SK-N-SH (cell line): ENCODE data around the gene CCDC138.
A peak's percentile ranks its signal among the peaks of the same experiment; 100 is the strongest.

Experiments used
- CHD2 ChIP-seq: fragments of 150-350 bp; IDR thresholded peaks from 2 replicates; pipeline ENCODE4 v1.6.1; 2018; ENCODE audit warnings: low read length; ENCODE audit not compliant: partially characterized antibody
- MXI1 ChIP-seq: IDR thresholded peaks from 2 replicates; pipeline ENCODE4 v1.6.1; 2012; ENCODE audit warnings: mild to moderate bottlenecking, low read depth, low read length, improper control_type of control experiment
- POLR2AphosphoS5 ChIP-seq: IDR thresholded peaks from 2 replicates; pipeline ENCODE4 v1.6.1; 2012; ENCODE audit warnings: low read depth, low read length
- RAD21 ChIP-seq: IDR thresholded peaks from 2 replicates; pipeline ENCODE4 v1.6.1; 2012; ENCODE audit warnings: mild to moderate bottlenecking, low read length
- RFX5 ChIP-seq: IDR thresholded peaks from 2 replicates; pipeline ENCODE4 v1.6.1; 2012; ENCODE audit warnings: mild to moderate bottlenecking, improper control_type of control experiment, low read length
- SIN3A ChIP-seq: IDR thresholded peaks from 2 replicates; pipeline ENCODE4 v1.6.1; 2012; ENCODE audit warnings: low read depth, mild to moderate bottlenecking, low read length, moderate library complexity, borderline replicate concordance
- SMC3 ChIP-seq: IDR thresholded peaks from 2 replicates; pipeline ENCODE4 v1.6.1; 2012; ENCODE audit warnings: low read depth, low read length, improper control_type of control experiment
- TAF1 ChIP-seq: IDR thresholded peaks from 2 replicates; pipeline ENCODE4 v1.6.1; 2012; ENCODE audit warnings: low read depth, mild to moderate bottlenecking, low read length, moderate library complexity, borderline replicate concordance
- TF ChIP-seq, protein P1 (sequence below): IDR thresholded peaks from 2 replicates; pipeline ENCODE4 v1.6.1; 2012; ENCODE audit warnings: mild to moderate bottlenecking, low read depth, low read length, moderate library complexity
- TF ChIP-seq, protein P2 (sequence below): IDR thresholded peaks from 2 replicates; pipeline ENCODE4 v1.4.0; 2012; ENCODE audit warnings: low read depth, borderline replicate concordance
- TF ChIP-seq, protein P3 (sequence below): IDR thresholded peaks from 2 replicates; pipeline ENCODE4 v1.4.0; 2012; ENCODE audit warnings: low read depth, borderline replicate concordance
- TF ChIP-seq, protein P4 (sequence below): fragments of 200-600 bp; sonication (generic); IDR thresholded peaks from 2 replicates; pipeline ENCODE4 v1.6.1; 2017; ENCODE audit warnings: antibody characterized with exemption, mild to moderate bottlenecking, moderate library complexity

DNA sequence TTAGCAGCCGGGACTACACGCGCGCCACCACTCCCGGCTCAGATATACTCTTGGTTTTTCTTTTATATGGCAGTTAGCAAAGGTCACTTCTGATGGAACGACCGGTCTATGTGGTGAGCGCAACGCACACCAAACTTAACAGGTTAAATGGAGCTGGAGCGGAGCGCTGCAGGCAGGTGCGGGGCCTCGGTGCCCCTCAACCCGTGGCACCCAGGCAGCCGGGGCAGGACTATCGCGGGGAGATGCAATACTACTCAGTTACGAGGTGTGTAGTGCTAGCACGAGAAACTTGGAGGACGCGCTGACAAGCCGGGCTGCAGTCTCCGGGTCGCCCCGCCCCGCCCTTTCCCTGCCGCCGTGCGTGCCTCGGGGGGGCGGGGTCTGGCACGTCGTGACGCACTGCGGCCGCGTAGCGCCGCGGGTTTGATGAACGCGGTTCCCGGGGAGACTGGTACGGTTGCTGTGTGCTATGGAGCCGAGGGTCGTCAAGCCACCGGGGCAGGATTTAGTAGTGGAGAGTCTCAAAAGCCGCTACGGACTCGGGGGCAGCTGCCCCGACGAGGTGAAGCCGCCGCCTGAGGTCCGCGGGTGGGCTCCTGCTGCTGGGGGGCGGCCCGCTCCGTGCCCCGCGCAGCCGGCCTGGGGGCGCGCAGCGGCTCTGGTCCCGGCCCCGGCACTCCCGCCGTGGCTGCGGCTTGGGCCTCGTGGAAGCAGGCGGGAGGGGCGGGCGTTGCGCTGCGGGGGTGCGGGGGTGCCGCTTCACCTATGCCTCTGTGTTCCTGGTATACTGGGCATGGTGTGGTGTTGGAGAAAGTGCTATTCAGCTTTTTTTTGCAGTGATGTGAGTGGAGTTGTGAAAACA, at the start of gene CCDC138:
- TF ChIP-seq SMC3 (no peak), SIN3A (no peak; the same call in 1 of the 2 replicates), POLR2AphosphoS5 (peak; percentile 90), MXI1 (peak; percentile 89), TAF1 (peak; percentile 63), RAD21 (no peak), RFX5 (no peak), CHD2 (no peak)
- TF ChIP-seq, protein P1, sequence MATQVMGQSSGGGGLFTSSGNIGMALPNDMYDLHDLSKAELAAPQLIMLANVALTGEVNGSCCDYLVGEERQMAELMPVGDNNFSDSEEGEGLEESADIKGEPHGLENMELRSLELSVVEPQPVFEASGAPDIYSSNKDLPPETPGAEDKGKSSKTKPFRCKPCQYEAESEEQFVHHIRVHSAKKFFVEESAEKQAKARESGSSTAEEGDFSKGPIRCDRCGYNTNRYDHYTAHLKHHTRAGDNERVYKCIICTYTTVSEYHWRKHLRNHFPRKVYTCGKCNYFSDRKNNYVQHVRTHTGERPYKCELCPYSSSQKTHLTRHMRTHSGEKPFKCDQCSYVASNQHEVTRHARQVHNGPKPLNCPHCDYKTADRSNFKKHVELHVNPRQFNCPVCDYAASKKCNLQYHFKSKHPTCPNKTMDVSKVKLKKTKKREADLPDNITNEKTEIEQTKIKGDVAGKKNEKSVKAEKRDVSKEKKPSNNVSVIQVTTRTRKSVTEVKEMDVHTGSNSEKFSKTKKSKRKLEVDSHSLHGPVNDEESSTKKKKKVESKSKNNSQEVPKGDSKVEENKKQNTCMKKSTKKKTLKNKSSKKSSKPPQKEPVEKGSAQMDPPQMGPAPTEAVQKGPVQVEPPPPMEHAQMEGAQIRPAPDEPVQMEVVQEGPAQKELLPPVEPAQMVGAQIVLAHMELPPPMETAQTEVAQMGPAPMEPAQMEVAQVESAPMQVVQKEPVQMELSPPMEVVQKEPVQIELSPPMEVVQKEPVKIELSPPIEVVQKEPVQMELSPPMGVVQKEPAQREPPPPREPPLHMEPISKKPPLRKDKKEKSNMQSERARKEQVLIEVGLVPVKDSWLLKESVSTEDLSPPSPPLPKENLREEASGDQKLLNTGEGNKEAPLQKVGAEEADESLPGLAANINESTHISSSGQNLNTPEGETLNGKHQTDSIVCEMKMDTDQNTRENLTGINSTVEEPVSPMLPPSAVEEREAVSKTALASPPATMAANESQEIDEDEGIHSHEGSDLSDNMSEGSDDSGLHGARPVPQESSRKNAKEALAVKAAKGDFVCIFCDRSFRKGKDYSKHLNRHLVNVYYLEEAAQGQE = no peak
- TF ChIP-seq, protein P2, sequence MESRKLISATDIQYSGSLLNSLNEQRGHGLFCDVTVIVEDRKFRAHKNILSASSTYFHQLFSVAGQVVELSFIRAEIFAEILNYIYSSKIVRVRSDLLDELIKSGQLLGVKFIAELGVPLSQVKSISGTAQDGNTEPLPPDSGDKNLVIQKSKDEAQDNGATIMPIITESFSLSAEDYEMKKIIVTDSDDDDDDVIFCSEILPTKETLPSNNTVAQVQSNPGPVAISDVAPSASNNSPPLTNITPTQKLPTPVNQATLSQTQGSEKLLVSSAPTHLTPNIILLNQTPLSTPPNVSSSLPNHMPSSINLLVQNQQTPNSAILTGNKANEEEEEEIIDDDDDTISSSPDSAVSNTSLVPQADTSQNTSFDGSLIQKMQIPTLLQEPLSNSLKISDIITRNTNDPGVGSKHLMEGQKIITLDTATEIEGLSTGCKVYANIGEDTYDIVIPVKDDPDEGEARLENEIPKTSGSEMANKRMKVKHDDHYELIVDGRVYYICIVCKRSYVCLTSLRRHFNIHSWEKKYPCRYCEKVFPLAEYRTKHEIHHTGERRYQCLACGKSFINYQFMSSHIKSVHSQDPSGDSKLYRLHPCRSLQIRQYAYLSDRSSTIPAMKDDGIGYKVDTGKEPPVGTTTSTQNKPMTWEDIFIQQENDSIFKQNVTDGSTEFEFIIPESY = no peak
- TF ChIP-seq, protein P3, sequence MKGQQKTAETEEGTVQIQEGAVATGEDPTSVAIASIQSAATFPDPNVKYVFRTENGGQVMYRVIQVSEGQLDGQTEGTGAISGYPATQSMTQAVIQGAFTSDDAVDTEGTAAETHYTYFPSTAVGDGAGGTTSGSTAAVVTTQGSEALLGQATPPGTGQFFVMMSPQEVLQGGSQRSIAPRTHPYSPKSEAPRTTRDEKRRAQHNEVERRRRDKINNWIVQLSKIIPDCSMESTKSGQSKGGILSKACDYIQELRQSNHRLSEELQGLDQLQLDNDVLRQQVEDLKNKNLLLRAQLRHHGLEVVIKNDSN = no peak
- TF ChIP-seq, protein P4, sequence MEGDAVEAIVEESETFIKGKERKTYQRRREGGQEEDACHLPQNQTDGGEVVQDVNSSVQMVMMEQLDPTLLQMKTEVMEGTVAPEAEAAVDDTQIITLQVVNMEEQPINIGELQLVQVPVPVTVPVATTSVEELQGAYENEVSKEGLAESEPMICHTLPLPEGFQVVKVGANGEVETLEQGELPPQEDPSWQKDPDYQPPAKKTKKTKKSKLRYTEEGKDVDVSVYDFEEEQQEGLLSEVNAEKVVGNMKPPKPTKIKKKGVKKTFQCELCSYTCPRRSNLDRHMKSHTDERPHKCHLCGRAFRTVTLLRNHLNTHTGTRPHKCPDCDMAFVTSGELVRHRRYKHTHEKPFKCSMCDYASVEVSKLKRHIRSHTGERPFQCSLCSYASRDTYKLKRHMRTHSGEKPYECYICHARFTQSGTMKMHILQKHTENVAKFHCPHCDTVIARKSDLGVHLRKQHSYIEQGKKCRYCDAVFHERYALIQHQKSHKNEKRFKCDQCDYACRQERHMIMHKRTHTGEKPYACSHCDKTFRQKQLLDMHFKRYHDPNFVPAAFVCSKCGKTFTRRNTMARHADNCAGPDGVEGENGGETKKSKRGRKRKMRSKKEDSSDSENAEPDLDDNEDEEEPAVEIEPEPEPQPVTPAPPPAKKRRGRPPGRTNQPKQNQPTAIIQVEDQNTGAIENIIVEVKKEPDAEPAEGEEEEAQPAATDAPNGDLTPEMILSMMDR = no peak
